OCI-LY7 (cell line): ENCODE measurements around the gene IP6K3.

Experiments
- CTCF ChIP-seq: fragments of 200-600 bp; sonication (generic); conservative IDR thresholded peaks from 2 replicates; pipeline ENCODE4 v1.5.1; 2014; ENCODE audit warnings: mild to moderate bottlenecking, antibody characterized with exemption, low read length, moderate library complexity, mixed read lengths
- EZH2phosphoT487 ChIP-seq: fragments of 200-600 bp; sonication (generic); IDR thresholded peaks from 2 replicates; pipeline ENCODE4 v1.6.1; 2018; ENCODE audit warnings: low read depth, borderline replicate concordance, mild to moderate bottlenecking, mixed run types, antibody characterized with exemption, low read length, moderate library complexity, mixed read lengths

GRCh38 chr6:33748841-33749240, 2.1 kb upstream of the IP6K3 start:
- no peak for TF ChIP-seq CTCF
- TF ChIP-seq EZH2phosphoT487, result no peak
